HCT116 (cell line): ENCODE measurements around the gene SIRPA. TPM values are rescaled to one million over a fixed set of nuclear protein-coding genes. Genes with fewer than 3 reads are reported as not detected.

Source experiments
- ATAC-seq: fragments of 200-7000 bp; cut with Tn5 transposase; 2 replicates; pipeline ENCODE4 v1.9.1; 2020; ENCODE audit warnings: mild to moderate bottlenecking, moderate library complexity
- BruUV-seq: library from RNA; stranded (reverse); fragments of 400-500 nt; replicated peaks from 2 replicates; lab custom pipeline; 2021; lab: Mats Ljungman, UMichigan
- CTCF ChIA-PET: fragments of 300-600 bp; sonication (Branson Sonifier 250); formaldehyde crosslinking; loops from one replicate; lab custom pipeline; 2021; ENCODE audit warnings: antibody characterized with exemption; lab: Charles Lee
- POLR2A ChIA-PET: fragments of 300-600, 350-600 bp; sonication (Branson Sonifier 250); formaldehyde crosslinking; loops from one replicate; lab custom pipeline; 2021; ENCODE audit warnings: antibody characterized with exemption; lab: Charles Lee
- RAD21 ChIA-PET, 2 experiments: fragments of 300-600 bp; sonication (Branson Sonifier 250); formaldehyde crosslinking; loops; one replicate each; lab custom pipeline; 2023; ENCODE audit warnings: low total read pairs in 2 of 2; ENCODE audit not compliant: uncharacterized antibody in 2 of 2, unreplicated experiment in 2 of 2, low non-redundant PET in 1 of 2; lab: Charles Lee
- DNase-seq: peaks from one replicate; pipeline ENCODE4 v3.0.0-alpha.2; 2010; ENCODE audit warnings: low read depth, low spot score
- H2AFZ ChIP-seq: fragments of 200-600 bp; shearing (Covaris generic), sonication (generic); 2 replicates; pipeline ENCODE4 v1.6.1; 2017; ENCODE audit warnings: low read depth, mixed run types, mixed read lengths, antibody characterized with exemption, low read length; ENCODE audit not compliant: poor library complexity, severe bottlenecking
- H3K27ac ChIP-seq: 2 replicates; pipeline ENCODE4 v1.5.1; 2012; ENCODE audit warnings: low read depth, low read length
- H3K27me3 ChIP-seq: fragments of 200-600 bp; sonication (generic); 2 replicates; pipeline ENCODE4 v1.6.1; 2016; ENCODE audit warnings: mixed run types, low read length, mixed read lengths; ENCODE audit not compliant: insufficient read depth
- H3K36me3 ChIP-seq, 2 experiments: fragments of 200-500 bp in 1 of 2; fragments of 200-600 bp in 1 of 2; sonication (Bioruptor generic) in 1 of 2; sonication (generic) in 1 of 2; 2 replicates each; pipeline versions ENCODE4 v1.5.1 to v1.6.1; 2014 to 2016; ENCODE audit warnings: low read length in 2 of 2, inconsistent platforms in 1 of 2, mixed read lengths in 1 of 2, mixed run types in 1 of 2; ENCODE audit not compliant: insufficient read depth in 2 of 2, control insufficient read depth in 1 of 2
- H3K4me1 ChIP-seq, 2 experiments: fragments of 200-600 bp in 1 of 2; sonication (generic) in 1 of 2; 2 replicates each; pipeline versions ENCODE4 v1.5.1 to v1.6.1; 2012 to 2017; ENCODE audit warnings: low read length in 2 of 2, inconsistent platforms in 1 of 2, mild to moderate bottlenecking in 1 of 2, mixed read lengths in 1 of 2, mixed run types in 1 of 2, moderate library complexity in 1 of 2; ENCODE audit not compliant: insufficient read depth in 2 of 2, control insufficient read depth in 1 of 2
- H3K4me2 ChIP-seq: fragments of 200-600 bp; sonication (generic); 2 replicates; pipeline ENCODE4 v1.6.1; 2017; ENCODE audit warnings: mixed run types, low read length, mixed read lengths
- H3K4me3 ChIP-seq, 2 experiments: fragments of 200-600 bp in 1 of 2; sonication (generic) in 1 of 2; replicated peaks in 1 of 2; 2 replicates each; pipeline ENCODE4 v1.5.1; 2011 to 2016; ENCODE audit warnings: low read length in 2 of 2, control low read depth in 1 of 2, low read depth in 1 of 2, mild to moderate bottlenecking in 1 of 2, mixed read lengths in 1 of 2, mixed run types in 1 of 2
- H3K79me2 ChIP-seq: fragments of 200-600 bp; sonication (generic); 2 replicates; pipeline ENCODE4 v1.6.1; 2017; ENCODE audit warnings: mild to moderate bottlenecking, mixed run types, low read length, moderate library complexity, mixed read lengths; ENCODE audit not compliant: insufficient read depth
- H3K9ac ChIP-seq: fragments of 200-600 bp; sonication (generic); 2 replicates; pipeline ENCODE4 v1.6.1; 2016; ENCODE audit warnings: low read length, mixed read lengths
- H3K9me2 ChIP-seq: fragments of 200-600 bp; sonication (generic), shearing (Covaris generic); 2 replicates; pipeline ENCODE4 v1.6.1; 2017; ENCODE audit warnings: mixed run types, mild to moderate bottlenecking, moderate library complexity; ENCODE audit not compliant: insufficient read depth
- H3K9me3 ChIP-seq, 2 experiments: fragments of 200-500 bp in 1 of 2; fragments of 200-600 bp in 1 of 2; sonication (Bioruptor generic) in 1 of 2; sonication (generic) in 1 of 2; 2 replicates each; pipeline ENCODE4 v1.6.1; 2014 to 2017; ENCODE audit warnings: low read length in 2 of 2, mixed read lengths in 2 of 2, inconsistent platforms in 1 of 2, low read depth in 1 of 2, mild to moderate bottlenecking in 1 of 2, mixed run types in 1 of 2, moderate library complexity in 1 of 2; ENCODE audit not compliant: control insufficient read depth in 1 of 2, insufficient read depth in 1 of 2
- H4K20me1 ChIP-seq: fragments of 200-600 bp; sonication (generic), shearing (Covaris generic); 2 replicates; pipeline ENCODE4 v1.6.1; 2017; ENCODE audit warnings: mixed run types, mild to moderate bottlenecking, moderate library complexity; ENCODE audit not compliant: insufficient read depth
- CEBPB ChIP-seq: IDR thresholded peaks from 2 replicates; pipeline ENCODE4 v1.6.1; 2012; ENCODE audit warnings: low read depth
- ELF1 ChIP-seq: IDR thresholded peaks from 2 replicates; pipeline ENCODE4 v1.6.1; 2012; ENCODE audit warnings: low read depth, borderline replicate concordance
- EZH2phosphoT487 ChIP-seq: fragments of 200-600 bp; IDR thresholded peaks from 2 replicates; pipeline ENCODE4 v1.6.1; 2018; ENCODE audit warnings: antibody characterized with exemption, borderline replicate concordance
- JUND ChIP-seq: IDR thresholded peaks from 2 replicates; pipeline ENCODE4 v1.6.1; 2012
- POLR2AphosphoS5 ChIP-seq: IDR thresholded peaks from 2 replicates; pipeline ENCODE4 v1.6.1; 2011; ENCODE audit warnings: mild to moderate bottlenecking, low read depth, low read length, moderate library complexity
- SIN3A ChIP-seq: IDR thresholded peaks from 2 replicates; pipeline ENCODE4 v1.6.1; 2012; ENCODE audit warnings: low read depth
- SRF ChIP-seq: IDR thresholded peaks from 2 replicates; pipeline ENCODE4 v1.6.1; 2012; ENCODE audit warnings: low read depth
- YY1 ChIP-seq: IDR thresholded peaks from 2 replicates; pipeline ENCODE4 v1.6.1; 2011; ENCODE audit warnings: low read length, low read depth, moderate library complexity, mild to moderate bottlenecking; ENCODE audit not compliant: insufficient replicate concordance; ENCODE audit errors: extremely low read depth
- ZBTB33 ChIP-seq: IDR thresholded peaks from 2 replicates; pipeline ENCODE4 v1.6.1; 2011; ENCODE audit warnings: mild to moderate bottlenecking, low read length, moderate library complexity; ENCODE audit not compliant: insufficient replicate concordance; ENCODE audit errors: extremely low read depth
- ZFX ChIP-seq: fragments of 450-650 bp; IDR thresholded peaks from 2 replicates; pipeline ENCODE4 v1.6.1; 2017
- ZNF274 ChIP-seq: fragments of 200-500 bp; sonication (Bioruptor generic); IDR thresholded peaks from 2 replicates; pipeline ENCODE4 v1.6.1; 2014; ENCODE audit warnings: mild to moderate bottlenecking, low read depth, low read length, inconsistent platforms
- intact Hi-C: fragments of 100-400 bp; cut with micrococcal nuclease; formaldehyde crosslinking; loops from 2 replicates; pipeline ENCODE4 v1.10.0; 2022
- total RNA-seq: library from RNA; stranded (reverse); gene quantifications from one replicate; pipeline ENCODE4 v1.2.1, GENCODE V29; 2021; ENCODE audit not compliant: unreplicated experiment
- TF ChIP-seq, protein P1 (sequence below): IDR thresholded peaks from 2 replicates; pipeline ENCODE4 v1.6.1; 2012; ENCODE audit warnings: low read depth
- TF ChIP-seq, protein P2 (sequence below): IDR thresholded peaks from 2 replicates; pipeline ENCODE4 v1.6.1; 2012

SIRPA gene
- total RNA-seq, 1 experiment from 2014 or later, result 15.3 TPM

DNA sequence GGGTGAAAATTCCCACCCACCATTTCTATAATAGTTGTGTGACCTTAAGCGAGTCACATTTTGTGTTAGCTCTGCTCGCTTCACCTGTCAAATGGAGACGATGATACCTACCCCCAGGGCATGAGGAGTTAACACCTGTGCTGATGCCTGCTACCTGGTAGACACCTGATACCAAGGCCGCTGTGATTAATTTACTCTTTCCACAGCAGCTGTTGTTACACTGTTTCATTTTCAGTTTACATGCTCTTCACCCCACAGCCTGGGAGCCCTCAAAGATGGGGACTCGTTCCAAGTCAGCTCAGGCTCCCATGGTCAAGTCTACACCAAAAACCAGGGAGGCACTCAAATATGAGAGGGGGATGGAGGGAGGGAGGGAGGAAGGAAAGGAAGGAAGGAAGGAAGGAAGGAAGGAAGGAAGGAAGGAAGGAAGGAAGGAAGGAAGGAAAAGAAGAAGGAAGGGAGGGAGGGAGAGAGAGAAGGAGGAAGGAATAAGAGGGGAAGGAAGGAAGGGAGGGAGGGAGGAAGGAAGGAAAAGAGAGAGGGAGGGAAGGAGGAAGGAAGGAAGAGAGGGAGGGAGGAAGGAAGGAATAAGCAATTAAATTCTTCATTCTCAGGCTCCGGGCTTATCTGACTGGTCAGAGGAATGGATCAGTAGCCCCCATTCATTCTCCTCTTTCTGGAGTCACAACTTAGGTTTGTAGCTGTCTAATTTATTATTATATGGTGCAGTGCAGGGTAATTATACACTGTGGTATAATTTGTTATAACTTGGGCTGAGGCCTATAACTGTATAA, 57.7 kb downstream of the SIRPA start:
- Histone ChIP-seq H3K27me3 (no peaks in the 10 kb centered on the region), H3K9me2 (no peaks in the 10 kb centered on the region), H3K27ac (no peak overlapping the region), H3K79me2 (no peaks in the 10 kb centered on the region), H3K4me3 (no peak overlapping the region), H3K4me2 (no peak overlapping the region), H3K9ac (no peak overlapping the region), H3K9me3 (no peaks in the 10 kb centered on the region), H3K36me3 (no peaks in the 10 kb centered on the region), H4K20me1 (no peaks in the 10 kb centered on the region), H3K4me1 (no peaks in the 10 kb centered on the region), H2AFZ (no peak overlapping the region)
- ATAC-seq (no peak), DNase-seq (no peak)
- ChIA-PET POLR2A (no interaction called here), RAD21 (no interaction called here), CTCF (no interaction called here)
- TF ChIP-seq EZH2phosphoT487 (no peak), SRF (no peak), CEBPB (no peak), SIN3A (no peak)
- TF ChIP-seq, protein P1, sequence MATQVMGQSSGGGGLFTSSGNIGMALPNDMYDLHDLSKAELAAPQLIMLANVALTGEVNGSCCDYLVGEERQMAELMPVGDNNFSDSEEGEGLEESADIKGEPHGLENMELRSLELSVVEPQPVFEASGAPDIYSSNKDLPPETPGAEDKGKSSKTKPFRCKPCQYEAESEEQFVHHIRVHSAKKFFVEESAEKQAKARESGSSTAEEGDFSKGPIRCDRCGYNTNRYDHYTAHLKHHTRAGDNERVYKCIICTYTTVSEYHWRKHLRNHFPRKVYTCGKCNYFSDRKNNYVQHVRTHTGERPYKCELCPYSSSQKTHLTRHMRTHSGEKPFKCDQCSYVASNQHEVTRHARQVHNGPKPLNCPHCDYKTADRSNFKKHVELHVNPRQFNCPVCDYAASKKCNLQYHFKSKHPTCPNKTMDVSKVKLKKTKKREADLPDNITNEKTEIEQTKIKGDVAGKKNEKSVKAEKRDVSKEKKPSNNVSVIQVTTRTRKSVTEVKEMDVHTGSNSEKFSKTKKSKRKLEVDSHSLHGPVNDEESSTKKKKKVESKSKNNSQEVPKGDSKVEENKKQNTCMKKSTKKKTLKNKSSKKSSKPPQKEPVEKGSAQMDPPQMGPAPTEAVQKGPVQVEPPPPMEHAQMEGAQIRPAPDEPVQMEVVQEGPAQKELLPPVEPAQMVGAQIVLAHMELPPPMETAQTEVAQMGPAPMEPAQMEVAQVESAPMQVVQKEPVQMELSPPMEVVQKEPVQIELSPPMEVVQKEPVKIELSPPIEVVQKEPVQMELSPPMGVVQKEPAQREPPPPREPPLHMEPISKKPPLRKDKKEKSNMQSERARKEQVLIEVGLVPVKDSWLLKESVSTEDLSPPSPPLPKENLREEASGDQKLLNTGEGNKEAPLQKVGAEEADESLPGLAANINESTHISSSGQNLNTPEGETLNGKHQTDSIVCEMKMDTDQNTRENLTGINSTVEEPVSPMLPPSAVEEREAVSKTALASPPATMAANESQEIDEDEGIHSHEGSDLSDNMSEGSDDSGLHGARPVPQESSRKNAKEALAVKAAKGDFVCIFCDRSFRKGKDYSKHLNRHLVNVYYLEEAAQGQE, result no peak
- BruUV-seq, result no TSS peak
- intact Hi-C loops, result no loop called here

GRCh38 chr20:1953621-1954020, 58.4 kb downstream of the SIRPA start:
- Histone ChIP-seq H3K79me2 (no peaks in the 10 kb centered on the region), H3K4me3 (no peak overlapping the region), H3K4me1 (no peaks in the 10 kb centered on the region), H3K9ac (no peak overlapping the region), H3K4me2 (no peak overlapping the region), H3K36me3 (no peaks in the 10 kb centered on the region), H2AFZ (no peak overlapping the region), H4K20me1 (no peaks in the 10 kb centered on the region), H3K9me3 (no peaks in the 10 kb centered on the region), H3K27me3 (no peaks in the 10 kb centered on the region), H3K27ac (no peak overlapping the region), H3K9me2 (no peaks in the 10 kb centered on the region)
- DNase-seq (no peak), ATAC-seq (no peak)
- ChIA-PET CTCF (no interaction called here), RAD21 (no interaction called here), POLR2A (no interaction called here)
- BruUV-seq, result no TSS peak
- intact Hi-C loops, result no loop called here
- TF ChIP-seq YY1 (no peak), ZBTB33 (no peak), ZNF274 (no peak), ZFX (no peak), ELF1 (no peak), JUND (no peak), POLR2AphosphoS5 (no peak)
- TF ChIP-seq, protein P2, sequence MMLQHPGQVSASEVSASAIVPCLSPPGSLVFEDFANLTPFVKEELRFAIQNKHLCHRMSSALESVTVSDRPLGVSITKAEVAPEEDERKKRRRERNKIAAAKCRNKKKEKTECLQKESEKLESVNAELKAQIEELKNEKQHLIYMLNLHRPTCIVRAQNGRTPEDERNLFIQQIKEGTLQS, result no peak
